ENCODE results near the gene HEXA.

DNA sequence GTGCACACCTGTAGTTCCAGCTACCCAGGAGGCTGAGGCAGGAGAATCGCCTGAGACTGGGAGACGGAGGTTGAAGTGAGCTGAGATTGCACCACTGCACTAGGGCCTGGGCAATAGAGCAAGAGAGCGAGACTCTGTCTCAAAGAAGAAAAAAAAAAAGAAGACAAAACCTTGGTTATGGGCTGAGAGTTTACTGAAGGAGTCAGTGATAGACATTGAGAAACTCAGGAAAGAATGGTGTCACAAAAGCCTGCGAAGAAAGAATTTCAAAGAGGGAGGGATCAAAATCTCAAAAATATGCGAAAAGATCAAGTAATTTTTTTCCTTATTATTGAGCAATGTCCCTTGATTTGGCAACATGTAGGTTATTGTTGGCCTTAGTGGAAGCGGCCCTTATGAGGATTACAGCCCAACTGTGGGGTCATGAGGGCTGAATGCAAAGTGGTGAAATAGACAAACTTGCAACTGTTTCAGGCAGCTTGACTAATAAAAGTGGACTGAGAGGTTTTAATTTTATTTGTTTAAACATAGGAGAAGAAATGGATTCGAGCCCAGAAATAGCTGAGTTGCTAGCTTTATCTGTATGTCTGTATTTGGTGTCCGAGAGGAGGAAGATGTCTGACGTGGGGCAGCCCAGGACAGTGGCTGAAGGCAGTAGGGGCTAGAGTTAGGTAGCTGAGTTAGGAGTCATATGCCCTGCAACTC is 37.0 kb downstream of the HEXA start:
- TF ChIP-seq, protein P1, sequence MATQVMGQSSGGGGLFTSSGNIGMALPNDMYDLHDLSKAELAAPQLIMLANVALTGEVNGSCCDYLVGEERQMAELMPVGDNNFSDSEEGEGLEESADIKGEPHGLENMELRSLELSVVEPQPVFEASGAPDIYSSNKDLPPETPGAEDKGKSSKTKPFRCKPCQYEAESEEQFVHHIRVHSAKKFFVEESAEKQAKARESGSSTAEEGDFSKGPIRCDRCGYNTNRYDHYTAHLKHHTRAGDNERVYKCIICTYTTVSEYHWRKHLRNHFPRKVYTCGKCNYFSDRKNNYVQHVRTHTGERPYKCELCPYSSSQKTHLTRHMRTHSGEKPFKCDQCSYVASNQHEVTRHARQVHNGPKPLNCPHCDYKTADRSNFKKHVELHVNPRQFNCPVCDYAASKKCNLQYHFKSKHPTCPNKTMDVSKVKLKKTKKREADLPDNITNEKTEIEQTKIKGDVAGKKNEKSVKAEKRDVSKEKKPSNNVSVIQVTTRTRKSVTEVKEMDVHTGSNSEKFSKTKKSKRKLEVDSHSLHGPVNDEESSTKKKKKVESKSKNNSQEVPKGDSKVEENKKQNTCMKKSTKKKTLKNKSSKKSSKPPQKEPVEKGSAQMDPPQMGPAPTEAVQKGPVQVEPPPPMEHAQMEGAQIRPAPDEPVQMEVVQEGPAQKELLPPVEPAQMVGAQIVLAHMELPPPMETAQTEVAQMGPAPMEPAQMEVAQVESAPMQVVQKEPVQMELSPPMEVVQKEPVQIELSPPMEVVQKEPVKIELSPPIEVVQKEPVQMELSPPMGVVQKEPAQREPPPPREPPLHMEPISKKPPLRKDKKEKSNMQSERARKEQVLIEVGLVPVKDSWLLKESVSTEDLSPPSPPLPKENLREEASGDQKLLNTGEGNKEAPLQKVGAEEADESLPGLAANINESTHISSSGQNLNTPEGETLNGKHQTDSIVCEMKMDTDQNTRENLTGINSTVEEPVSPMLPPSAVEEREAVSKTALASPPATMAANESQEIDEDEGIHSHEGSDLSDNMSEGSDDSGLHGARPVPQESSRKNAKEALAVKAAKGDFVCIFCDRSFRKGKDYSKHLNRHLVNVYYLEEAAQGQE (IDR thresholded peaks at IDR 0.05; ENCODE audit: borderline replicate concordance) = no peak
- TF ChIP-seq, protein P2, sequence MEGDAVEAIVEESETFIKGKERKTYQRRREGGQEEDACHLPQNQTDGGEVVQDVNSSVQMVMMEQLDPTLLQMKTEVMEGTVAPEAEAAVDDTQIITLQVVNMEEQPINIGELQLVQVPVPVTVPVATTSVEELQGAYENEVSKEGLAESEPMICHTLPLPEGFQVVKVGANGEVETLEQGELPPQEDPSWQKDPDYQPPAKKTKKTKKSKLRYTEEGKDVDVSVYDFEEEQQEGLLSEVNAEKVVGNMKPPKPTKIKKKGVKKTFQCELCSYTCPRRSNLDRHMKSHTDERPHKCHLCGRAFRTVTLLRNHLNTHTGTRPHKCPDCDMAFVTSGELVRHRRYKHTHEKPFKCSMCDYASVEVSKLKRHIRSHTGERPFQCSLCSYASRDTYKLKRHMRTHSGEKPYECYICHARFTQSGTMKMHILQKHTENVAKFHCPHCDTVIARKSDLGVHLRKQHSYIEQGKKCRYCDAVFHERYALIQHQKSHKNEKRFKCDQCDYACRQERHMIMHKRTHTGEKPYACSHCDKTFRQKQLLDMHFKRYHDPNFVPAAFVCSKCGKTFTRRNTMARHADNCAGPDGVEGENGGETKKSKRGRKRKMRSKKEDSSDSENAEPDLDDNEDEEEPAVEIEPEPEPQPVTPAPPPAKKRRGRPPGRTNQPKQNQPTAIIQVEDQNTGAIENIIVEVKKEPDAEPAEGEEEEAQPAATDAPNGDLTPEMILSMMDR (IDR thresholded peaks at IDR 0.05; ENCODE audit: poor library complexity, severe bottlenecking) = no peak
- TF ChIP-seq MXI1 (conservative IDR thresholded peaks at IDR 0.05; ENCODE audit: poor library complexity, severe bottlenecking) = no peak
- TF ChIP-seq POLR2AphosphoS5 (IDR thresholded peaks at IDR 0.05) = no peak
- no peak for TF ChIP-seq RAD21 (conservative IDR thresholded peaks at IDR 0.05)
- TF ChIP-seq EZH2 (IDR thresholded peaks at IDR 0.05; ENCODE audit: borderline replicate concordance, insufficient read depth, low read length, poor library complexity, severe bottlenecking) = no peak

All from neural cell (in vitro differentiated cells).